GM12878 (cell line): Measurements from ENCODE around the gene METTL21A. TPM values are rescaled to one million over a fixed set of nuclear protein-coding genes. Genes with fewer than 3 reads are reported as not detected.

ENCODE experiments used
- ATAC-seq: fragments of 200-7000 bp; cut with Tn5 transposase; 3 replicates; pipeline ENCODE4 v1.9.1; 2020; ENCODE audit warnings: mild to moderate bottlenecking, moderate library complexity
- BruUV-seq: library from RNA; stranded (reverse); fragments of 400-500 nt; replicated peaks from 2 replicates; lab custom pipeline; 2021; lab: Mats Ljungman, UMichigan
- CTCF ChIA-PET: fragments of 300-600 bp; sonication (Branson Sonifier 250); formaldehyde crosslinking; extraction: SDS; loops from one replicate; lab custom pipeline; 2021; ENCODE audit warnings: inconsistent platforms; lab: Yijun Ruan, JAX
- POLR2A ChIA-PET: fragments of 350-600 bp; formaldehyde crosslinking; extraction: SDS; loops from one replicate; lab custom pipeline; 2021; ENCODE audit warnings: inconsistent platforms; lab: Charles Lee
- RAD21 ChIA-PET: fragments of 300-600 bp; sonication (Branson Sonifier 250); formaldehyde crosslinking; loops from one replicate; lab custom pipeline; 2023; ENCODE audit warnings: antibody characterized with exemption; ENCODE audit not compliant: unreplicated experiment; lab: Charles Lee
- SMC1A ChIA-PET: fragments of 300-600 bp; sonication (Branson Sonifier 250); formaldehyde crosslinking; loops from one replicate; lab custom pipeline; 2023; ENCODE audit not compliant: unreplicated experiment, uncharacterized antibody; lab: Charles Lee
- DNase-seq: peaks from one replicate; pipeline ENCODE4 v3.0.0-alpha.2; 2011; ENCODE audit warnings: low read depth, low spot score
- FAIRE-seq: peaks from 3 replicates; lab custom pipeline; 2011; peaks lifted over from hg19 to GRCh38; lab: Jason Lieb, UNC
- H2AFZ ChIP-seq: 2 replicates; pipeline ENCODE4 v1.6.0; 2011; ENCODE audit warnings: low read depth, low read length, control low read depth; ENCODE audit not compliant: control insufficient read depth
- H3K27ac ChIP-seq: 2 replicates; pipeline ENCODE4 v1.5.1; 2011; ENCODE audit warnings: control low read depth; ENCODE audit not compliant: control insufficient read depth, insufficient read depth
- H3K27me3 ChIP-seq, 2 experiments: replicated peaks in 1 of 2; 2 replicates each; pipeline versions ENCODE4 v1.6.0 to v1.6.1; 2011; ENCODE audit warnings: low read length in 1 of 2; ENCODE audit not compliant: control insufficient read depth in 2 of 2, insufficient read depth in 2 of 2
- H3K36me3 ChIP-seq, 2 experiments: 2 replicates each; pipeline ENCODE4 v1.5.1; 2011; ENCODE audit warnings: low read length in 1 of 2; ENCODE audit not compliant: control insufficient read depth in 2 of 2, insufficient read depth in 2 of 2
- H3K4me1 ChIP-seq: 2 replicates; pipeline ENCODE4 v1.6.1; 2011; ENCODE audit warnings: mild to moderate bottlenecking, low read length, moderate library complexity, mixed read lengths; ENCODE audit not compliant: control insufficient read depth, insufficient read depth
- H3K4me2 ChIP-seq: 2 replicates; pipeline ENCODE4 v1.6.0; 2011; ENCODE audit warnings: control low read depth; ENCODE audit not compliant: control insufficient read depth, insufficient read depth
- H3K4me3 ChIP-seq: fragments of 200-600 bp; sonication (generic); 2 replicates; pipeline ENCODE4 v1.5.1; 2016
- H3K79me2 ChIP-seq: 2 replicates; pipeline ENCODE4 v1.6.0; 2011; ENCODE audit warnings: low read length; ENCODE audit not compliant: control insufficient read depth, insufficient read depth
- H3K9ac ChIP-seq: 2 replicates; pipeline ENCODE4 v1.8.0; 2011; ENCODE audit warnings: low read length, control low read depth, mixed read lengths; ENCODE audit not compliant: control insufficient read depth, insufficient read depth
- H3K9me3 ChIP-seq: replicated peaks from 3 replicates; pipeline ENCODE4 v1.5.1; 2011; ENCODE audit warnings: mild to moderate bottlenecking, low read length; ENCODE audit not compliant: control insufficient read depth, insufficient read depth
- H4K20me1 ChIP-seq: 2 replicates; pipeline ENCODE4 v1.6.0; 2011; ENCODE audit not compliant: control insufficient read depth, insufficient read depth
- BRCA1 ChIP-seq: IDR thresholded peaks from 2 replicates; pipeline ENCODE4 v1.6.1; 2011; ENCODE audit warnings: low read depth, low read length, improper control_type of control experiment
- CBX3 ChIP-seq: fragments of 200-600 bp; sonication (generic); IDR thresholded peaks from 2 replicates; pipeline ENCODE4 v1.6.1; 2016; ENCODE audit warnings: low read depth, borderline replicate concordance
- CHD2 ChIP-seq: IDR thresholded peaks from 2 replicates; pipeline ENCODE4 v1.6.1; 2011; ENCODE audit warnings: low read depth, low read length, improper control_type of control experiment, borderline replicate concordance
- CHD4 ChIP-seq: fragments of 200-600 bp; sonication (generic); IDR thresholded peaks from 2 replicates; pipeline ENCODE4 v1.6.1; 2016; ENCODE audit warnings: mild to moderate bottlenecking
- JUND ChIP-seq: IDR thresholded peaks from 2 replicates; pipeline ENCODE4 v1.6.1; 2012; ENCODE audit warnings: low read depth, mild to moderate bottlenecking, low read length, improper control_type of control experiment, moderate library complexity
- KDM1A ChIP-seq: fragments of 200-600 bp; sonication (generic); IDR thresholded peaks from 2 replicates; pipeline ENCODE4 v1.6.1; 2016; ENCODE audit warnings: borderline replicate concordance
- MEF2A ChIP-seq: IDR thresholded peaks from 2 replicates; pipeline ENCODE4 v1.6.1; 2011; ENCODE audit warnings: low read depth, mild to moderate bottlenecking, low read length, moderate library complexity; ENCODE audit not compliant: insufficient read depth
- MXI1 ChIP-seq: fragments of 150-350 bp; IDR thresholded peaks from 2 replicates; pipeline ENCODE4 v1.6.1; 2011; ENCODE audit warnings: low read depth, mild to moderate bottlenecking, inconsistent platforms, low read length, improper control_type of control experiment
- MYB ChIP-seq: fragments of 150-350 bp; IDR thresholded peaks from 2 replicates; pipeline ENCODE4 v1.6.1; 2014; ENCODE audit warnings: mild to moderate bottlenecking, low read depth, low read length, borderline replicate concordance
- NFXL1 ChIP-seq: fragments of 450-650 bp; IDR thresholded peaks from 2 replicates; pipeline ENCODE4 v1.6.1; 2017; ENCODE audit warnings: antibody characterized with exemption, mild to moderate bottlenecking, borderline replicate concordance
- NFYB ChIP-seq: IDR thresholded peaks from 2 replicates; pipeline ENCODE4 v1.6.1; 2011; ENCODE audit warnings: low read depth, mild to moderate bottlenecking, low read length, improper control_type of control experiment, moderate library complexity; ENCODE audit not compliant: insufficient read depth
- PAX5 ChIP-seq: IDR thresholded peaks from 2 replicates; pipeline ENCODE4 v1.6.1; 2011; ENCODE audit warnings: low read depth, low read length, borderline replicate concordance
- RFX5 ChIP-seq: IDR thresholded peaks from 2 replicates; pipeline ENCODE4 v1.6.1; 2011; ENCODE audit warnings: low read depth, low read length, improper control_type of control experiment
- SREBF2 ChIP-seq: IDR thresholded peaks from 2 replicates; pipeline ENCODE4 v1.6.1; 2012; ENCODE audit warnings: mild to moderate bottlenecking, low read length
- STAT3 ChIP-seq: IDR thresholded peaks from 2 replicates; pipeline ENCODE4 v1.6.1; 2011; ENCODE audit warnings: low read depth, low read length, improper control_type of control experiment
- YBX1 ChIP-seq: fragments of 450-650 bp; IDR thresholded peaks from 2 replicates; pipeline ENCODE4 v1.6.1; 2016; ENCODE audit warnings: antibody characterized with exemption
- ZNF207 ChIP-seq: fragments of 450-650 bp; IDR thresholded peaks from 2 replicates; pipeline ENCODE4 v1.6.1; 2014; ENCODE audit warnings: antibody characterized with exemption, mild to moderate bottlenecking, borderline replicate concordance
- ZNF622 ChIP-seq: fragments of 450-650 bp; IDR thresholded peaks from 2 replicates; pipeline ENCODE4 v1.6.1; 2017; ENCODE audit warnings: mild to moderate bottlenecking, inconsistent platforms
- WGBS: methylation state at CpG from one replicate; pipeline ENCODE4 v1.1.6; 2016; ENCODE audit warnings: low lambda C conversion rate; ENCODE audit not compliant: insufficient replicate concordance, insufficient coverage; ENCODE audit errors: missing lambda C conversion rate; 5-methylcytosine and 5-hydroxymethylcytosine counted together
- in situ Hi-C: fragments of 300-500 bp; cut with MboI; formaldehyde crosslinking; loops from 9 replicates; pipeline ENCODE4 v1.14.3; 2018; ENCODE audit warnings: mixed read lengths
- intact Hi-C: fragments of 100-400 bp; cut with micrococcal nuclease; formaldehyde crosslinking; loops from one replicate; pipeline ENCODE4 v1.14.2; 2022; ENCODE audit not compliant: unreplicated experiment
- polyA plus RNA-seq, 11 experiments: library from polyadenylated mRNA; depleted of rRNA in 4 of 11; unstranded in 6 of 11; stranded (reverse) in 5 of 11; fragments of >200 nt; fragmentation: Nextera tagmentation in 4 of 11; fragmentation: Illumina TruSeq in 1 of 11; extraction: Ambion mirVana in 4 of 11; extraction: Trizol in 1 of 11; gene quantifications; 1 replicate in 1 of 11; 2 replicates in 10 of 11; pipeline versions ENCODE4 v1.2.1 to v1.2.3, GENCODE V29; 2011 to 2016; ENCODE audit warnings: inconsistent platforms in 2 of 11, missing spikeins in 2 of 11, low read depth in 1 of 11
- total RNA-seq, 4 experiments: library from RNA; depleted of rRNA in 3 of 4; stranded (reverse); fragments of >200 nt in 3 of 4; fragmentation: Illumina TruSeq in 1 of 4; extraction: Trizol in 1 of 4; gene quantifications; 2 replicates each; pipeline versions ENCODE4 v1.2.1 to v1.2.3, GENCODE V29; 2013 to 2021
- TF ChIP-seq, protein P1 (sequence below): IDR thresholded peaks from 2 replicates; pipeline ENCODE4 v1.6.1; 2012; ENCODE audit warnings: low read depth, low read length, improper control_type of control experiment

The METTL21A gene
- total and polyA plus RNA-seq, 10 of the 15 experiments (the other 5 are each of a cell fraction or from before 2014, with no cell fraction given) = 6.8 to 41.7 (median 27.8) TPM

DNA sequence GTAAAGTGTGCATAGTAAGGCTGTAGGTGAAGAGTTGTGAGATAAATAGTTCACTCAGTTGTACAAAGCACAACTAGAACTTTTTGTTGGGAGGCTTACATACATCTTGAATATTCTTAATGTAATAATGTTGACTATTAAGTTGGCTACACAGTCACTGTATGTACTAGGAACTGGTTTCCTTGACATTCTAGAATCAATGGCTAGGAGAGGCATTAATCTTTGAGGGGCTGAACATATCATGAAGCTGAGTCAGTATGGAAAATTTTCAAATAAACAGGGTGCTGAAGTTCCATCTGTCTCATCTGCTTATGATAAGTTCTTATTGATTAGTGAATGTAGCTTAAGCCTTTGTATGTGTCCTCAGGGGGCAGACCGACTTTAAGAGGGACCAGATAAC, 23.4 kb downstream of the METTL21A start:
- POLR2A ChIA-PET = interaction anchor here (0.6 to 0.8 kb wide), 4 partner anchors 20 to 905 kb away, joined by 3 read pairs; no protein-coding TSS in a partner anchor
- in situ Hi-C loops = no loop called here
- BruUV-seq = TSS peak; percentile 13
- peak; percentile 73 for FAIRE-seq
- RAD21 ChIA-PET = interaction anchor here (0.9 kb wide), 1 partner anchor 24 kb away, joined by 3 read pairs; the partner anchor contains the start of gene METTL21A
- Histone ChIP-seq H3K4me2 (no peak overlapping the region), H4K20me1 (no peaks in the 10 kb centered on the region), H3K79me2 (no peaks in the 10 kb centered on the region), H3K27ac (no peak overlapping the region), H2AFZ (no peak overlapping the region), H3K4me1 (no peaks in the 10 kb centered on the region), H3K27me3 (no peaks in the 10 kb centered on the region), H3K4me3 (no peak overlapping the region), H3K9ac (no peak overlapping the region), H3K9me3 (no peaks in the 10 kb centered on the region), H3K36me3 (peaks cover 0 to 10% of the 10 kb centered on the region in 2 experiments; a peak in 2 of 4 replicates)
- SMC1A ChIA-PET = interaction anchor here (1.2 kb wide), 1 partner anchor 98 kb away, joined by 3 read pairs; no protein-coding TSS in a partner anchor
- ATAC-seq = no peak
- TF ChIP-seq YBX1 (no peak), CBX3 (no peak), MYB (no peak), PAX5 (no peak), STAT3 (no peak), NFXL1 (no peak), ZNF207 (no peak), MXI1 (no peak), NFYB (no peak), MEF2A (no peak), JUND (no peak), CHD4 (no peak), SREBF2 (no peak), CHD2 (no peak), ZNF622 (no peak), RFX5 (no peak), BRCA1 (no peak), KDM1A (no peak)
- TF ChIP-seq, protein P1, sequence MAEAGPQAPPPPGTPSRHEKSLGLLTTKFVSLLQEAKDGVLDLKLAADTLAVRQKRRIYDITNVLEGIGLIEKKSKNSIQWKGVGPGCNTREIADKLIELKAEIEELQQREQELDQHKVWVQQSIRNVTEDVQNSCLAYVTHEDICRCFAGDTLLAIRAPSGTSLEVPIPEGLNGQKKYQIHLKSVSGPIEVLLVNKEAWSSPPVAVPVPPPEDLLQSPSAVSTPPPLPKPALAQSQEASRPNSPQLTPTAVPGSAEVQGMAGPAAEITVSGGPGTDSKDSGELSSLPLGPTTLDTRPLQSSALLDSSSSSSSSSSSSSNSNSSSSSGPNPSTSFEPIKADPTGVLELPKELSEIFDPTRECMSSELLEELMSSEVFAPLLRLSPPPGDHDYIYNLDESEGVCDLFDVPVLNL = no peak
- CTCF ChIA-PET = interaction anchor here (1.0 to 1.5 kb wide), 2 partner anchors 8 to 433 kb away, joined by 3 read pairs; no protein-coding TSS in a partner anchor
- DNase-seq = no peak
- intact Hi-C loops = no loop called here
- WGBS = 100% methylated on average over 1 of the region's 1 CpG
